Pancreas (tissue), 10 donors: Measurements from ENCODE around the gene NUP43. TPM values are rescaled to one million over a fixed set of nuclear protein-coding genes. Genes with fewer than 3 reads are reported as not detected.

Experiments
- ATAC-seq, 4 donors: fragments of 200-7000 bp; cut with Tn5 transposase; one replicate each; pipeline versions ENCODE4 v1.8.0 to v1.9.1; 2020; ENCODE audit warnings: mild to moderate bottlenecking in 4 of 4, moderate library complexity in 4 of 4
- DNase-seq, 6 donors: peaks; one replicate each; pipeline ENCODE4 v3.0.0-alpha.2; 2020
- FAIRE-seq: peaks from 2 replicates; lab custom pipeline; 2012; peaks lifted over from hg19 to GRCh38; lab: Jason Lieb, UNC
- H3K27ac ChIP-seq, 4 donors: fragments of 200-600 bp; sonication (generic); 1 replicate in 3 of 4; 2 replicates in 1 of 4; pipeline versions ENCODE4 v1.5.0 to v1.8.0; 2020
- H3K27me3 ChIP-seq, 4 donors: fragments of 200-600 bp; one replicate each; pipeline ENCODE4 v1.8.0; 2021
- H3K36me3 ChIP-seq, 3 donors: fragments of 200-600 bp; sonication (generic) in 1 of 3; one replicate each; pipeline versions ENCODE4 v1.5.0 to v1.8.0; 2020 to 2021
- H3K4me1 ChIP-seq, 3 donors: fragments of 200-600 bp; one replicate each; pipeline ENCODE4 v1.8.0; 2021
- H3K4me3 ChIP-seq, 4 donors: fragments of 200-600 bp; sonication (generic) in 2 of 4; one replicate each; pipeline versions ENCODE4 v1.5.0 to v1.8.0; 2020 to 2021
- H3K9me3 ChIP-seq, 4 donors: fragments of 200-600 bp; one replicate each; pipeline ENCODE4 v1.8.0; 2021
- CTCF ChIP-seq, 4 donors: fragments of 200-600 bp; sonication (generic) in 3 of 4; IDR thresholded peaks; one replicate each; pipeline versions ENCODE4 v1.5.0 to v1.8.0; 2021; ENCODE audit warnings: antibody characterized with exemption in 4 of 4
- WGBS, 2 donors: extraction: QIAGEN DNeasy Blood & Tissue Kit; methylation state at CpG; one replicate each; pipeline ENCODE4 v1.1.7; 2013; 5-methylcytosine and 5-hydroxymethylcytosine counted together
- intact Hi-C, 3 donors: fragments of 100-400 bp; cut with DNase I; formaldehyde crosslinking; loops; one replicate each; pipeline versions ENCODE4 v1.11.1 to v1.14.2; 2022
- polyA plus RNA-seq, 2 donors: library from polyadenylated mRNA; stranded (reverse); fragments of 200-250 nt; gene quantifications; one replicate each; pipeline ENCODE4 v1.2.3, GENCODE V29; 2013
- total RNA-seq, 6 donors: library from RNA; stranded (reverse); fragmentation: NEBNext Ultra II Directional in 4 of 6; extraction: Animal tissue kit (Norgen Biotek cat#: 25700) in 4 of 6; gene quantifications; one replicate each; pipeline versions ENCODE4 v1.2.1 to v1.2.4, GENCODE V29; 2021 to 2023
- donor health status: healthy with polysubstance abuse.
- donor health status: DM: no; HTN: no; CAD: no; lungs with moderate emphysema.
- donor health status: DM: no; HTN: no; CAD: no.
- donor health status: control.
- donor health status: control.
- donor health status: Bipolar disorder and iron deficiency.
- donor health status: DM: yes; HTN: yes; CAD: no.
- donor health status: DM: no; HTN: no; CAD: no.
- donor health status: DM: no; HTN: no; CAD: no.
- donor health status: DM: yes; HTN: yes; CAD: no.

Gene NUP43
- total and polyA plus RNA-seq, 8 donors: 7.2 to 21.0 (median 15.3) TPM

- Histone ChIP-seq H3K27ac (no peak overlapping the region), H3K27me3 (no peaks in the 10 kb centered on the region), H3K9me3 (no peaks in the 10 kb centered on the region), H3K36me3 (peaks cover 0 to 18% (median 0%) of the 10 kb centered on the region in 3 donors), H3K4me1 (no peaks in the 10 kb centered on the region), H3K4me3 (no peak overlapping the region)
- DNase-seq (no peak), ATAC-seq (no peak), FAIRE-seq (no peak)
- no peak for TF ChIP-seq CTCF (IDR thresholded peaks at IDR 0.05)
- intact Hi-C loops: no loop called here
Observed at GRCh38 chr6:149681209-149681608, 65.1 kb downstream of the NUP43 start.

- peaks cover 0 to 23% (median 6%) of the 10 kb centered on the region in 3 donors for H3K36me3 ChIP-seq
- 67 to 75% methylated on average over 1 of the region's 1 CpG for WGBS, 2 donors
- FAIRE-seq: no peak
Observed at GRCh38 chr6:149680503-149680902, 65.8 kb downstream of the NUP43 start.

More at GRCh38 chr6:149680503-149680902, 65.8 kb downstream of the NUP43 start:
- DNase-seq (no peak), ATAC-seq (no peak)
- Histone ChIP-seq H3K27me3 (no peaks in the 10 kb centered on the region), H3K4me1 (no peaks in the 10 kb centered on the region), H3K4me3 (no peak overlapping the region), H3K27ac (no peak overlapping the region), H3K9me3 (no peaks in the 10 kb centered on the region)
- no peak for TF ChIP-seq CTCF (IDR thresholded peaks at IDR 0.05)
- intact Hi-C loops: no loop called here

Other genes starting within 250 kb of the NUP43 start
- gene PPIL4, start 200.5 kb downstream of the NUP43 start, total RNA-seq: 10 to 100 TPM in 2 of 6 donors, 1 to 10 TPM in 4; 6.5 to 13.4 (median 8.0) TPM
- gene PPIL4, start 200.5 kb downstream of the NUP43 start, polyA plus RNA-seq: 10 to 100 TPM in 1 of 2 donors, 1 to 10 TPM in 1; 9.1 to 14.2 TPM
- 10 to 100 TPM; 17.7 to 24.8 (median 22.6) TPM for gene GINM1, start 180.2 kb downstream of the NUP43 start, total RNA-seq
- gene GINM1, start 180.2 kb downstream of the NUP43 start, polyA plus RNA-seq: 10 to 100 TPM; 10.6 to 31.6 TPM
- 1 to 10 TPM; 3.5 to 6.5 (median 4.8) TPM for gene KATNA1, start 97.8 kb downstream of the NUP43 start, total RNA-seq
- 1 to 10 TPM; 3.5 to 7.7 TPM for gene KATNA1, start 97.8 kb downstream of the NUP43 start, polyA plus RNA-seq
- 10 to 100 TPM in 3 of 6 donors, 1 to 10 TPM in 3; 8.8 to 17.4 (median 10.4) TPM for gene LATS1, start 28.4 kb downstream of the NUP43 start, total RNA-seq
- gene LATS1, start 28.4 kb downstream of the NUP43 start, polyA plus RNA-seq: 1 to 10 TPM; 5.2 to 6.1 TPM
- 10 to 100 TPM; 20.3 to 33.2 (median 26.9) TPM for gene PCMT1, start 3.2 kb upstream of the NUP43 start, total RNA-seq
- 10 to 100 TPM in 1 of 2 donors, 1 to 10 TPM in 1; 9.7 to 35.6 TPM for gene PCMT1, start 3.2 kb upstream of the NUP43 start, polyA plus RNA-seq
- gene LRP11, start 117.8 kb upstream of the NUP43 start, total RNA-seq: 10 to 100 TPM; 10.9 to 22.2 (median 15.2) TPM
- 10 to 100 TPM in 1 of 2 donors, 1 to 10 TPM in 1; 5.4 to 19.7 TPM for gene LRP11, start 117.8 kb upstream of the NUP43 start, polyA plus RNA-seq
- gene RAET1E, start 151.6 kb upstream of the NUP43 start, total RNA-seq: under 1 TPM in 1 of 6 donors, not detected in 5; 0.09 TPM
- gene RAET1E, start 151.6 kb upstream of the NUP43 start, polyA plus RNA-seq: not detected
- under 1 TPM in 1 of 6 donors, not detected in 5; 0.31 TPM for gene RAET1G, start 176.6 kb upstream of the NUP43 start, total RNA-seq
- gene RAET1G, start 176.6 kb upstream of the NUP43 start, polyA plus RNA-seq: under 1 TPM in 1 of 2 donors, not detected in 1; 0.30 TPM
- gene ULBP2, start 195.5 kb upstream of the NUP43 start, total RNA-seq: under 1 TPM in 3 of 6 donors, not detected in 3; 0.25 to 0.37 (median 0.34) TPM
- gene ULBP2, start 195.5 kb upstream of the NUP43 start, polyA plus RNA-seq: under 1 TPM; 0.19 TPM
- 1 to 10 TPM in 1 of 6 donors, under 1 TPM in 3, not detected in 2; 0.04 to 1.3 (median 0.09) TPM for gene ULBP1, start 217.4 kb upstream of the NUP43 start, total RNA-seq
- gene ULBP1, start 217.4 kb upstream of the NUP43 start, polyA plus RNA-seq: under 1 TPM in 1 of 2 donors, not detected in 1; 0.02 TPM